ENCODE measurements around the gene EVA1B.

EVA1B gene

DNA sequence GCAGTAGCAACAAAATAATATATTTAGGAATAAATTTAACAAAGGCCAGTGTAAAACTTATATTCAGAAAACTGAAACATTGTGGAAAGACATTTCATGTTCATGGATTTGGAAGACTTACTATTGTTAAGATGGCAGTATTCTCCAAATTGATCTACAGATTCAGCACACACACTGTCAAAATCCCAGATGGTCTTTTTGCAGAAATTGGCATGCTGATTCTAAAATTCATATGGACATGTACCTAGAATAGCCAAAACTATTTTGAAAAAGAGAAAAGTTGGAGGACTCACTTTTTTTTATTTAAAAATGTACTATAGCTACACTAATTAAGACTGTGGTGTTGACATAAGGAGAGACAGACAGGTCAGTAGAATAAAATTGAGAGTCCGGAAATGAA is 49.2 kb downstream of the EVA1B start:
- no peak for FAIRE-seq

DNA sequence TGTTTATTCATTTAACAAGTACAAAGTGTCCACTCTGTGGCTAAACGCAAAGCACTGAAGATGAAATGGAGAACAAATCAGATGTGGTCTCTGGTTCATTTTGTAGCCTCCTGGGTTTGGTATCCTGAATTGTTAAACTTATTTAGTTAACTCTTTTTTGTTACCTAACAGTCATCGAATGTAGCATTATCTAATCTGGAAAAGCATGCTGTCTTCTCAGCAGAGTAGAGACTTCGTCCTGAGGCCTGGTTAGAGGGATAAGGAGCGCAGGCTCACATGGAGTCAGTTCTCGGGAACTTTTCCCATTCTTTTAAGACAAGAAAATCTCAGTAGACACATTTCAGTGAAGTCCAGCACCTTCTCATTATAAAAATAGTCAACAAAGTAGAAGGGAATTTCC is 50.4 kb downstream of the EVA1B start:
- no peak for FAIRE-seq
